GM23338 (cell line): Measurements from ENCODE around the gene GTF3C6. TPM values are rescaled to one million over a fixed set of nuclear protein-coding genes. Genes with fewer than 3 reads are reported as not detected.

Experiments used
- ATAC-seq: fragments of 200-7000 bp; cut with Tn5 transposase; 3 replicates; pipeline ENCODE4 v1.9.1; 2020
- DNase-seq: peaks from one replicate; pipeline ENCODE4 v3.0.0-alpha.2; 2015; ENCODE audit warnings: low spot score
- H2AFZ ChIP-seq: fragments of 200-600 bp; sonication (generic); 2 replicates; pipeline ENCODE4 v1.8.0; 2016; ENCODE audit warnings: antibody characterized with exemption, mild to moderate bottlenecking, moderate library complexity
- H3F3A ChIP-seq: fragments of 200-600 bp; sonication (generic); replicated peaks from 2 replicates; pipeline ENCODE4 v1.8.0; 2017; ENCODE audit warnings: antibody characterized with exemption, mixed run types, low read depth
- H3K27ac ChIP-seq: fragments of 200-600 bp; sonication (generic); 2 replicates; pipeline ENCODE4 v1.6.1; 2016; ENCODE audit warnings: low read depth
- H3K27me3 ChIP-seq: fragments of 200-600 bp; sonication (generic); 2 replicates; pipeline ENCODE4 v1.8.0; 2016; ENCODE audit warnings: mild to moderate bottlenecking, mixed run types, moderate library complexity; ENCODE audit not compliant: insufficient read depth
- H3K36me3 ChIP-seq: fragments of 200-600 bp; sonication (generic); 2 replicates; pipeline ENCODE4 v1.8.0; 2016; ENCODE audit warnings: mild to moderate bottlenecking; ENCODE audit not compliant: insufficient read depth
- H3K4me1 ChIP-seq: fragments of 200-600 bp; sonication (generic); 2 replicates; pipeline ENCODE4 v1.8.0; 2016; ENCODE audit warnings: mild to moderate bottlenecking, moderate library complexity; ENCODE audit not compliant: insufficient read depth
- H3K4me2 ChIP-seq: fragments of 200-600 bp; sonication (generic); 2 replicates; pipeline ENCODE4 v1.7.1; 2017; ENCODE audit warnings: mixed run types
- H3K4me3 ChIP-seq: fragments of 200-600 bp; sonication (generic); 2 replicates; pipeline ENCODE4 v1.6.1; 2016; ENCODE audit warnings: mixed run types
- H3K79me2 ChIP-seq: fragments of 200-600 bp; sonication (generic); replicated peaks from 2 replicates; pipeline ENCODE4 v1.8.0; 2017; ENCODE audit warnings: mild to moderate bottlenecking; ENCODE audit not compliant: insufficient read depth
- H3K9me2 ChIP-seq: fragments of 200-600 bp; sonication (generic); 2 replicates; pipeline ENCODE4 v1.8.0; 2017; ENCODE audit not compliant: insufficient read depth
- H4K20me1 ChIP-seq: fragments of 200-600 bp; sonication (generic); replicated peaks from 2 replicates; pipeline ENCODE4 v1.8.0; 2017; ENCODE audit warnings: mild to moderate bottlenecking; ENCODE audit not compliant: insufficient read depth
- H3K27ac Mint-ChIP-seq: 2 replicates; pipeline ENCODE4 v1.8.0; 2020; ENCODE audit warnings: inconsistent platforms, mild to moderate bottlenecking, moderate library complexity, mixed read lengths
- H3K27me3 Mint-ChIP-seq: 3 replicates; pipeline ENCODE4 v1.8.0; 2022; ENCODE audit warnings: low read depth, mild to moderate bottlenecking, moderate library complexity, mixed read lengths, inconsistent platforms; ENCODE audit not compliant: insufficient read depth, poor library complexity
- H3K36me3 Mint-ChIP-seq: 3 replicates; pipeline ENCODE4 v1.8.0; 2021; ENCODE audit warnings: low read depth, mild to moderate bottlenecking, inconsistent platforms, moderate library complexity, mixed read lengths
- H3K4me1 Mint-ChIP-seq: 3 replicates; pipeline ENCODE4 v1.8.0; 2020; ENCODE audit warnings: mild to moderate bottlenecking, inconsistent platforms, mixed read lengths
- H3K4me3 Mint-ChIP-seq: 3 replicates; pipeline ENCODE4 v1.8.0; 2021; ENCODE audit warnings: moderate library complexity, mild to moderate bottlenecking, inconsistent platforms, mixed read lengths
- H3K9me3 Mint-ChIP-seq: 3 replicates; pipeline ENCODE4 v1.8.0; 2020; ENCODE audit warnings: moderate library complexity, mild to moderate bottlenecking, inconsistent platforms, mixed read lengths
- CREB1 ChIP-seq: fragments of 250-450 bp; sonication (Bioruptor Pico); IDR thresholded peaks from 2 replicates; pipeline ENCODE4 v1.5.0; 2020; ENCODE audit warnings: low read depth, mild to moderate bottlenecking, moderate library complexity
- CTCF ChIP-seq, 2 experiments: fragments of 200-600 bp in 1 of 2; sonication (generic) in 1 of 2; conservative IDR thresholded peaks; 2 replicates each; pipeline versions ENCODE4 v1.5.1 to v1.6.1; 2016 to 2017; ENCODE audit warnings: antibody characterized with exemption in 2 of 2, low read depth in 2 of 2, mild to moderate bottlenecking in 2 of 2, moderate library complexity in 1 of 2
- ETS1 ChIP-seq: IDR thresholded peaks from 2 replicates; pipeline ENCODE4 v1.6.1; 2016; ENCODE audit warnings: antibody characterized with exemption
- EZH2 ChIP-seq: fragments of 200-600 bp; sonication (generic); IDR thresholded peaks from one replicate; pipeline ENCODE4 v1.8.0; 2017; ENCODE audit warnings: antibody characterized with exemption, mild to moderate bottlenecking, low read depth; ENCODE audit not compliant: unreplicated experiment
- STAT1 ChIP-seq: IDR thresholded peaks from one replicate; pipeline ENCODE4 v1.6.1; 2016; ENCODE audit warnings: antibody characterized with exemption; ENCODE audit not compliant: unreplicated experiment
- ZNF462 ChIP-seq: fragments of 250-450 bp; sonication (Bioruptor Pico); IDR thresholded peaks from 2 replicates; pipeline ENCODE4 v1.5.0; 2020; ENCODE audit warnings: mild to moderate bottlenecking, moderate library complexity
- polyA plus RNA-seq: library from polyadenylated mRNA; unstranded; fragments of >200 nt; fragmentation: Nextera tagmentation; extraction: Ambion mirVana; gene quantifications from 2 replicates; pipeline ENCODE4 v1.2.1, GENCODE V29; 2016
- total RNA-seq: library from RNA; depleted of rRNA; stranded (reverse); fragments of >200 nt; shearing (Covaris generic); gene quantifications from 2 replicates; pipeline ENCODE4 v1.2.3, GENCODE V29; 2014

The GTF3C6 gene
- total and polyA plus RNA-seq, 2 experiments from 2014 or later: 41.2 to 245 TPM

GRCh38 chr6:110949679-110950285, 8.7 kb upstream of the GTF3C6 start (continued):
- no peak for TF ChIP-seq ZNF462 (CRISPR knock-in tag)
- no peak for TF ChIP-seq CREB1 (CRISPR knock-in tag)
- no peak for TF ChIP-seq STAT1
- peak in 1 of 2 experiments; percentile 62; a peak in 3 of 4 replicates for TF ChIP-seq CTCF (conservative IDR thresholded peaks at IDR 0.05; ENCODE audit: low read depth in 2 of 2)

- Mint-ChIP-seq H3K27ac (no peak overlapping the region), H3K27me3 (peaks cover 3% of the 10 kb centered on the region), H3K36me3 (no peaks in the 10 kb centered on the region), H3K4me3 (no peak overlapping the region), H3K9me3 (no peaks in the 10 kb centered on the region), H3K4me1 (no peaks in the 10 kb centered on the region)
- Histone ChIP-seq H4K20me1 (no peaks in the 10 kb centered on the region), H2AFZ (no peak overlapping the region), H3K9me2 (no peaks in the 10 kb centered on the region), H3K36me3 (no peaks in the 10 kb centered on the region), H3K4me3 (no peak overlapping the region), H3K79me2 (no peaks in the 10 kb centered on the region), H3K4me2 (no peak overlapping the region), H3K4me1 (no peaks in the 10 kb centered on the region), H3K27me3 (no peaks in the 10 kb centered on the region), H3F3A (no peaks in the 10 kb centered on the region), H3K27ac (no peak overlapping the region)
- DNase-seq (no peak), ATAC-seq (no peak)
- no peak for TF ChIP-seq ZNF462 (CRISPR knock-in tag)
- no peak for TF ChIP-seq ETS1
- TF ChIP-seq EZH2: no peak
Measured at GRCh38 chr6:110950440-110950839, 8.1 kb upstream of the GTF3C6 start.
